HG03378 (cell line): ENCODE results near the gene OOSP2.
"Not testable (repeated sequence)": the region's sequence is repeated elsewhere in the genome, so short reads cannot be mapped to it uniquely, and the experiment has no call there.

Source experiments
- ATAC-seq: cut with Tn5 transposase; IDR thresholded peaks from one replicate; pipeline ENCODE4 v1.9.1; 2021; ENCODE audit warnings: mild to moderate bottlenecking, moderate library complexity; ENCODE audit not compliant: unreplicated experiment

The OOSP2 gene, protein sequence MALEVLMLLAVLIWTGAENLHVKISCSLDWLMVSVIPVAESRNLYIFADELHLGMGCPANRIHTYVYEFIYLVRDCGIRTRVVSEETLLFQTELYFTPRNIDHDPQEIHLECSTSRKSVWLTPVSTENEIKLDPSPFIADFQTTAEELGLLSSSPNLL

GRCh38 chr11:60040109-60040508, at the start of gene OOSP2:
OOSP2 (plus strand) TSS chr11:60040409; CDS start chr11:60040460, 51 bp downstream.
- no peak for ATAC-seq

DNA sequence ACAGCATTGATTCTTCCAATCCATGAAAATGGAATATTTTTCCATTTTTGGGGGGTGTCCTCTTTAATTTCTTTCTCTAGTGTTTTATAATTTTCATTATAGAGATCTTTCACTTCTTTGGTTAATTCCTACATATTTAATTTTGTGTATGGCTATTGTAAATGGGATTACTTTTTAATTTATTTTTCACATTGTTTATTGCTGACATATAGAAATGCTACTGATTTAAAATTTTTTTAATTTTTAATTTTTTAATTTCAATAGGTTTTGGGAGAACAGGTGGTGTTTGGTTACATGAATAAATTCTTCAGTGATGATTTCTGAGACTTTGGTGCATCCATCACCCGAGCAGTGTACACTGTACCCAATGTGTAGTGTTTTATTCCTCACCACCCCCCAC, 49.8 kb upstream of the OOSP2 start:
- no peak for ATAC-seq

- ATAC-seq: no peak
Observed at GRCh38 chr11:59992425-59992824, 47.8 kb upstream of the OOSP2 start.

GRCh38 chr11:59997800-59998199, 42.4 kb upstream of the OOSP2 start:
- ATAC-seq: no peak

- ATAC-seq: no peak
Observed at GRCh38 chr11:59999691-60000090, 40.5 kb upstream of the OOSP2 start.

- no peak for ATAC-seq
Observed at GRCh38 chr11:60003729-60004128, 36.5 kb upstream of the OOSP2 start.

- ATAC-seq: no peak
Observed at GRCh38 chr11:60005360-60005759, 34.8 kb upstream of the OOSP2 start.

DNA sequence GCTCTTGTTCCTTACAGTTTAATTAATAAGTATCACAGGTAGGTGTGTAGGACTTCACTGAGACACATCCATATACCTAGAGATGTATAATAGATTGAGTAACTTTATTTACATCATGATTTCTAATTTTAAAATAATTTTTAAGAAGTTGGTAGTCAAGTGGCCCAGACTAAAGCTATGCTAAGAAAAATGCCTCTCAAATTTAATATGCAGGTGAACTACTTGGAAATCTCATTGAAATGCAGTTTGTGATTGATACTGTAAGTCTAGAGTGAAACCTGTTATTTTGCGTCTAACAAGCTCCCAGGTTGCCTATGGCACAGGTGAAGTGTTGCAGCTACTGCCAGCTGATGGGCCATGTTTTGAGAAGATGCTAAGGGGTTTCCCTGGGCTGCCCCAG, 23.3 kb upstream of the OOSP2 start, which contains the start of gene OOSP4B:
TSS of gene OOSP4B (plus strand) at position 301 of the 400 bp plus-strand sequence.
- no peak for ATAC-seq

- no peak for ATAC-seq
Observed at GRCh38 chr11:60018058-60018457, 22.2 kb upstream of the OOSP2 start.

GRCh38 chr11:60020376-60020775, 19.8 kb upstream of the OOSP2 start:
- not testable (repeated sequence) for ATAC-seq

DNA sequence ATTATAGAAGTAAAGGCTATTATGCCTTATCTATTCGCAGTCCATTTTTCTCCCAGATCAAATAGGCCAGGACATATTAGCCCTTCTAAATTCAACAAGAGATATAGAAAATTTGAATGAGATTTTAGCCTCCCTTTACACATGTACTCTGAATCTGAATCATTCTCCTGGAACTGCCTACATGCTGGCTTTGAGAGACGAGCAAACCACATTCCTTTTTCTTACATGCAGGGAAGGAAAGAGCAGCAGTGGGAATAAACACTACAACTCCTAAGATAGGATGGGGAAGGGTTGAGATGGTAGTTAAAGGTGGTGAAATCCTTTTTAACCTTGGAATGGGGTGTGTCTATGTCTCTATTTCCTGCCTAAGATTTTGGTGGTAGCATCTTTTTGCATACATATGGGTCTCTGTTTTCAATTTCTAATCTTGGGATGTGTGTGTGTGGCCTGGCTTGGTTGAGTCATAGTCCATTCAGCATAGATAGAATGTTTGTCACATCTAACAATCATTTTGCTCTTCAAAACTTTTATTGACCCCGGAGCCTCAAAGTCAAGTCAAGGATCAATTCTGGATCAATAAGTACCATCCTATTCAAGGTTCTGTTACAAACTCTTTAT, 11.1 kb upstream of the OOSP2 start:
- no peak for ATAC-seq

DNA sequence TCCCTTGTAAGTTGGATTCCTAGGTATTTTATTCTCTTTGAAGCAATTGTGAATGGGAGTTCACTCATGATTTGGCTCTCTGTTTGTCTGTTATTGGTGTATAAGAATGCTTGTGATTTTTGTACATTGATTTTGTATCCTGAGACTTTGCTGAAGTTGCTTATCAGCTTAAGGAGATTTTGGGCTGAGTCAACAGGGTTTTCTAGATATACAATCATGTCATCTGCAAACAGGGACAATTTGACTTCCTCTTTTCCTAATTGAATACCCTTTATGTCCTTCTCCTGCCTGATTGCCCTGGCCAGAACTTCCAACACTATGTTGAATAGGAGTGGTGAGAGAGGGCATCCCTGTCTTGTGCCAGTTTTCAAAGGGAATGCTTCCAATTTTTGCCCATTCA, 10.2 kb downstream of the OOSP2 start:
- not testable (repeated sequence) for ATAC-seq

GRCh38 chr11:60050839-60051238, 10.6 kb downstream of the OOSP2 start:
- ATAC-seq: not testable (repeated sequence)

DNA sequence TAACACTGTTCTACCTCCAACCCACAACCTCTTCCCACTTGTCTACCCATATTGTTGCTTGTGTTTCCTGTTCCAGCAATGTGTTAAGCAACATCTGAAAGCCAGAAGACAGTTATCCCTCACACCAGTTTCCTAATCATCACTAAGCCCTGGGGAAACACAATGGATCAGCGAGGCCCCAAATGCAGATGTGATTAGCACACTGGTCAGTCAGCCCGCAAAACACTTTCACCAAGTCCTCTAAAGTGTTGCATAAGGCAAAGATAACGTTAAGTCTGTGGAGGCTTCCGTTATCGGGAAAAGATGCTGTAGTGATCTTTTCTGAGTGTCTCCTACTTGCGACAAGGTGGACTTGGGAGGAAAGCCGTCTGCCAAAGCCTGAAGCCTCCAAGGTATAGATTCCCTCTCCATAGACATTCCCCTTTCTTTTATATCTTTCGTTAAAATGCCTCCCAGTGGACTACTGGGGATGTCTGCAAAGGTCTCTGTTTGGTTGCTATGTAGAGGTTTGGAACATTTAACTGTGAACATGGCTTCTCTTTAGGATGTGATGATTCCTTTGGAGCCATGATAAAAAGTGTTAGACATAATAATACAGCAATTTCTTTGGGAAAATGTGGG, 16.2 kb downstream of the OOSP2 start, which contains the start of gene MS4A3:
TSS of gene MS4A3 (plus strand) at position 317 of the 621 bp plus-strand sequence. CDS start 4,496 bp downstream, outside the sequence.
- ATAC-seq: no peak

- ATAC-seq: no peak
Observed at GRCh38 chr11:60059052-60059451, 18.8 kb downstream of the OOSP2 start.

DNA sequence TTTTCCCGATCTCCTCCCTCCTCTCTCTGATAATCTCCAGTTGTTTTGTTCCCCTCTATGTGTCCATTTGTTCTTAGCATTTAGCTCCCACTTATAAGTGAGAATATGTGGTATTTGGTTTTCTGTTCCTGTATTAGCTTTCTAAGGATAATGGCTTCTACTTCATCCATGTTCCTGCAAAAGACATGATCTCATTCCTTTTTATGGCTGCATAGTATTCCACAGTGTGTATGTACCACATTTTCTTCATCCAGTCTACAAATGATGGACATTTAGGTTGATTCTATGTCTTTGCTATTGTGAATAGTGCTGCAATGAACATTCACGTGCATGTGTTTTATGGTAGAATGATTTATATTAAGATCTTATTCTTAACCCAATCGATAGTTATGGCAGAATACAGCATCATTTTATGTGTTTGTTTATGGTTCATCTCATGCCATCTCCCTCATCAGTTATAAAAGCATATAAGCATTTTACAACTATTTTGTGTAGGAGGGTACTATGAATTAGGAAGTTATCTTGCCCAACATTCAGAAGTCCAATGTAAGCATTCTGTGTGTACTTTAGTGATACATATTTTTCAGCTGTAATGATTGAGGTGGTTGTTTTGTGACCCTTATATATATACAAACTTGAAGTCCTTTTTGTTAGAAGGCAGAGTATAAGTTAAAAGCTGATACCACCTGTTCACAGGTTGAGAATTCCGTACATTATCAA, 19.5 kb downstream of the OOSP2 start:
- no peak for ATAC-seq

GRCh38 chr11:60064111-60064510, 23.9 kb downstream of the OOSP2 start:
- no peak for ATAC-seq

DNA sequence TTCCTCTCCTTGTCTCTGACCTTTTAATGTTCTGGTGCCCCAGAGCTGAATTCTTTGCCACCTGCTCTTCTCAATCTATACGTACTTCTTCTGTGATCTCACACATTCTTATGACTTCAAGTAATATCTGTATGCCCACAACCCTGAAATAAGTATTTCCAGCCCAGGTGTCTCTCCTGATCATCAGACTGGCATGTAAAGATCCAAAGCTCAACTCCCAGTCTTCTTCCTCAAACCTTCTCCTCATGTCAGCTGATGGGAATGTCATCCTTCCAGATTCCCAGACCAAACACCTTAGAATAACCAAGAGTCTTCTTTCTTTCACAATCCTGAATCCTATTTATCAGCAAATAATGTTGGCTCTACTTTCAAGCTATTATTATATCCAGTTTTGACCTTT, 25.6 kb downstream of the OOSP2 start:
- no peak for ATAC-seq

DNA sequence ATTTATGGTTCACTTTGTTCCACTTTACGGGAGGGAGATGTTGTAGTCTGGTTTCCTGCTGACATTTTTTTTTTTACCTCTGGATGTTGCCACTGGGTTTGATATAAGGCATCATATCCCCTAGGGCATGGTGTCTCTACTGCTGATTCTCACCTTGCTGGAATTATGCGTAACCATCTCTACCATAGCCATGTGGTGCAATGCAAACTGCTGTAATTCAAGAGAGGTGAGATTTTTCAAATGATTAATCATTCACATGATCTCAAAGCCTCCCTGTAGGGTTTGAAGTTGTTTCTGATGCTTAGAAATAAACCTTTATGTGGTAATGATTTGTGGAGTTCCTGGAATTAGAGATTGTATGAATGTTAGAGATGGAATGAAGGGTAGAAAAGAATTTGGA, 29.2 kb downstream of the OOSP2 start:
- no peak for ATAC-seq

GRCh38 chr11:60071644-60072043, 31.4 kb downstream of the OOSP2 start:
- not testable (repeated sequence) for ATAC-seq

DNA sequence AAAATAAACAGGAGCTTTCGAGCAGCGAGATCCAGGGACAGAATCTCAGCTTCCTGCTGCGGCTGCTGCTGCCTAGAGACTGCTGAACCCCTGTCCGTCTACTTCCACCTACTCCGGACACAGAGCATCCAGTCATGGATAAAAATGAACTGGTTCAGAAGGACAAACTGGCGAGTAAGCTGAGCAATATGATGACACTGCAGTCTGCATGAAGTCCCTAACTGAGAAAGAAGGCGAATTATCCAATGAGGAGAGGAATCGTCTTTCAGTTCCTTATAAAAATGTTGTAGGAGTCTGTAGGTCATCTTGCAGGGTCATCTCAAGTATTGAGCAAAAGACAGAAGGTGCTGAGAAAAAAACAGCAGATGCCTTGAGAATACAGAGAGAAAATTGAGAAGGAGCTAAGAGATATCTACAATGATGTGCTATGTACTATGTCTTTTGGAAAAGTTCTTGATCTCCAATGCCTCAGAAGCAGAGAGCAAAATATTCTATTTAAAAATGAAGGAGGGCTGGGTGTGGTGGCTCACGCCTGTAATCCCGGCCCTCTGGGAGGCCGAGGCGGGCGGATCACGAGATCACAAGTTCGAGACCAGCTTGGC, 37.1 kb downstream of the OOSP2 start:
- no peak for ATAC-seq
